H7 (cell line): ENCODE measurements around the gene RAB1B. TPM values are rescaled to one million over a fixed set of nuclear protein-coding genes. Genes with fewer than 3 reads are reported as not detected.

ENCODE experiments used
- DNase-seq: peaks from one replicate; pipeline ENCODE4 v3.0.0; 2012
- H3K27me3 ChIP-seq: 2 replicates; pipeline ENCODE4 v1.6.0; 2011; ENCODE audit warnings: mild to moderate bottlenecking, low read length; ENCODE audit not compliant: control insufficient read depth, insufficient read depth
- H3K36me3 ChIP-seq: replicated peaks from 2 replicates; pipeline ENCODE4 v1.5.1; 2011; ENCODE audit warnings: low read length; ENCODE audit not compliant: control insufficient read depth, insufficient read depth
- H3K4me3 ChIP-seq: 2 replicates; pipeline ENCODE4 v1.5.1; 2011; ENCODE audit warnings: low read depth, mild to moderate bottlenecking, control low read depth, low read length, moderate library complexity; ENCODE audit not compliant: insufficient read depth
- total RNA-seq: library from RNA; depleted of rRNA; stranded (reverse); fragments of >200 nt; shearing (Covaris generic); gene quantifications from 2 replicates; pipeline ENCODE4 v1.2.3, GENCODE V29; 2014

RAB1B gene
- total RNA-seq, 1 experiment from 2014 or later = 165 TPM

- peak; percentile 100 for DNase-seq
- Histone ChIP-seq H3K4me3 (peak within 1 kb of the TSS; percentile 82), H3K27me3 (peaks cover 30% of the 10 kb centered on the region), H3K36me3 (peaks cover 6% of the 10 kb centered on the region)
Measured at GRCh38 chr11:66288671-66289547, 20.5 kb downstream of the RAB1B start, which contains the start of gene YIF1A. Gene YIF1A, minus strand, starts transcription at chr11:66289143. Its CDS starts 158 bp downstream, at chr11:66288985.

DNA sequence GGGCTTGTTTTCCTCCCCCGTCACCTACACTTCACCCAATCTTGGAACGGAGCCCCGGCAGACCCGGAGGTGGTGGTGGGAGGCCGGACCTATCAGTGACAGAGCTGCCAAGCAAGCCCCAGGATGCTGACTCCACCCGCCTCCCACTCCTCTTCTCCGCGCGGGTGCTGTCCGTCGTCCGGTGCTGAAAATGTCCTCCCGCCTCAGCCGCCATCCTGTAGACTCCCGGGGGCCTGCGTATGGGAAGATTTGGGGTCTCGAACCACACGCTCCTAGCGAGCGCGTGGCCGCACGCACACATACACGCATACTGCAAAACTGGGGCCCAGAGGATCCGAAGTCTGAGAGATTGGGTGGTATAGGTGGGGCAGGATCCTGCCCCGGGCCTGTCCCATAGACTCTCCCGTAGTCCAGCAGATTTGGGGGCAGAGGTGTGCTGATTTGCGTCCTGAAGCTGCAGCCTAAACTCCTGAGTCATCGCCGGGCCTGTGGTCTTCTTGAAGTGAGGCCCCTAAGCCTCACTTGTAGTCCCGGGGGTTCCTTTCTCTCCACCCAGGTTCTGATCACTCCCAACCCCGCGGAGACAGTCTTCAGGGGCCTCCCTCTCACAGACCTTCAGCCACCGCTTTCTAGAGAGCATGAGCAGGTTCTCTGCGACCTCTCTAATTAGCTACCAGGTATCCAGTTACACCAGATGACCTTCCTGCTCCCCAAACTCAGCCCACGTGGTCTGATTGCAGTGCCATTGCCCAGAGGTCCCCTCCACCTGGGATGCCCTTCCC lies 21.3 kb downstream of the RAB1B start:
- Histone ChIP-seq H3K27me3 (peaks cover 31% of the 10 kb centered on the region), H3K36me3 (peaks cover 6% of the 10 kb centered on the region), H3K4me3 (peak overlapping the region; percentile 73)
- DNase-seq = peak; percentile 97

DNA sequence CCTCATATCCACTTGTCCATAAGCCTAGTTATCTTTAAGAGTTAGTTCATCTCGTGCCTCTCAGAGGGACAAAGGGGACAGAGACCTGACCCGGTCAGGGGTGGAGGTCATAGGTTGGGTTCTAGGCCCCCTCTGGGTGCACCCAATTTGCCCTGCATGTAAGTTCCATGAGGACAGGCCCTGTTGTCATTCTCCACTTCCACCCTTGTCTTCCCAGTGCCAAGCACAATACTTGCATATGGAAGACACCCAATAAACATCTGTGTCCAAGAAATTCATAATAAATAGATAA lies 21.8 kb downstream of the RAB1B start:
- H3K4me3 ChIP-seq = no peak overlapping the region

GRCh38 chr11:66291303-66291705 lies 22.9 kb downstream of the RAB1B start:
- no peak for DNase-seq
- Histone ChIP-seq H3K4me3 (peak overlapping the region; percentile 49), H3K27me3 (peaks cover 31% of the 10 kb centered on the region), H3K36me3 (no peaks in the 10 kb centered on the region; the same call in 1 of the 2 replicates)

More for the DNA sequence above, 21.8 kb downstream of the RAB1B start:
- no peak for DNase-seq
- Histone ChIP-seq H3K36me3 (peaks cover 6% of the 10 kb centered on the region), H3K27me3 (peaks cover 31% of the 10 kb centered on the region)

GRCh38 chr11:66291706-66292542 lies 23.5 kb downstream of the RAB1B start, which contains the start of gene TMEM151A:
Gene TMEM151A, plus strand, starts transcription at chr11:66291894. Its CDS starts 120 bp downstream, at chr11:66292014.
- Histone ChIP-seq H3K36me3 (no peaks in the 10 kb centered on the region; the same call in 1 of the 2 replicates), H3K27me3 (peaks cover 31% of the 10 kb centered on the region), H3K4me3 (peak within 1 kb of the TSS; percentile 49)
- peak; percentile 91 for DNase-seq

DNA sequence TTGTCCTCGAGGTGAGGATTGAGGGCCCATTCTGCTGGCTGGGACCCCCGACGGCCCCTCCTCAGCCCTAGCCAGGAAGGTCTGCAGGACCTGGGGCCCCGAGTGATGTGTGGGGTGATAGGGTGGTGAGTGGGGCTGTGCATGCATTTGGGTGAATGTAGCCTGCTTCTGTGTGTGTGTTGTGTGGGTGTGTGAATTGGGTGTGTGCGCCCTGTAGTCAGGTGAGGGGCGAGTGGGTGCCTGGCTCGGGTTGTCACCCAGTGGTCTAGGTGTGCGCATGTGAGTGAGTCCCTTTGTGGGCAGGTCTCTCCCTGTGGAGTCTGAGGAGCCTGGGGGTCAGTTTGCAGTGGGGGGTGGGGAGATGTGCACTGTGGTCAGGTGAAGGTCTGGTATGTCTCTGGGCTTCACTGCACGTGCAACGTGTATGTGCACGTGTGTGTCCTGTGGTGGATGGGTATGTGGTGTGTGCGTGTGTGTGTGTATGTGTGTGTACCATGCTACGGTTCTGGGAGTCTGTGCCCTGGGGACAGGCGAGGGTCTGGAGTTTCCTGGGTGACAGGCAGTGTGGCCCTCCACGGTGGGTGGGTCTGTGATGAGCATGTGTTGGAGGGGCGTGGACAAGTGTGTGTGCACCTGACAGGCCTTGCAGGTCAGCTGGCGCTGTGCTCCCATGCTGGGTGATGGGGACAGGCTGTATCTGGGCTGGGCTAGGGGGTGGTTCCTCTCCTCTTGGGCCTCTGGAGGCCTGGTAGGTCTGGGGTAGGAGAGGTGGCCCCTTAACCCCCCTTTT lies 24.3 kb downstream of the RAB1B start:
- Histone ChIP-seq H3K36me3 (no peaks in the 10 kb centered on the region), H3K27me3 (peaks cover 31% of the 10 kb centered on the region), H3K4me3 (peak overlapping the region; percentile 49; the same call in 1 of the 2 replicates)
- peak; percentile 45 for DNase-seq

DNA sequence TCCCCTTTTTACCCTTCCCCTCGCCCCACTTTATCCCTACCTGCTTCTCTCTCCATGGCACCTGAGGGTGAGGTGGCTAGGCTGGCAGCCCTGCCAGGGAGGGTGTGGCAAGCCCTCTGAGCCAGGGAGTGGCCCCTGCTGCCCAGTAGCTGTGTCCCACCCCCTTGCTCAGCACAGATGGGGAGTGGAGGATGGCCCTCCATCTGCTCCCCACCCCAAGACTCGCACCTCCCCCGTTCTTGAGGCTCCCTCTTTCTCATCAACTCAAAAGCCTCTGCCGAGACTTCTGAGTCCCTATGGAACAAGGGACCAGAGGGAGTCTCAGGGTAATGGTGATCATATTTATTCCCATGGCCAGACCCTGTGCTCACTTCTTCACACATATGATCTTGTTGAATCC lies 24.9 kb downstream of the RAB1B start:
- peaks cover 31% of the 10 kb centered on the region for H3K27me3 ChIP-seq
- no peaks in the 10 kb centered on the region for H3K36me3 ChIP-seq
- no peak overlapping the region for H3K4me3 ChIP-seq
- DNase-seq = peak; percentile 54

GRCh38 chr11:66293777-66294625 lies 25.6 kb downstream of the RAB1B start:
- no peak overlapping the region for H3K4me3 ChIP-seq
- peak; percentile 62 for DNase-seq
- H3K36me3 ChIP-seq = no peaks in the 10 kb centered on the region
- peaks cover 31% of the 10 kb centered on the region for H3K27me3 ChIP-seq

- peak; percentile 55 for DNase-seq
- Histone ChIP-seq H3K27me3 (peaks cover 31% of the 10 kb centered on the region), H3K36me3 (no peaks in the 10 kb centered on the region), H3K4me3 (no peak overlapping the region)
Measured at GRCh38 chr11:66294626-66295620, 26.5 kb downstream of the RAB1B start.

- peak; percentile 52 for DNase-seq
- Histone ChIP-seq H3K36me3 (no peaks in the 10 kb centered on the region), H3K27me3 (peaks cover 6% of the 10 kb centered on the region), H3K4me3 (no peak overlapping the region)
Measured at GRCh38 chr11:66297610-66298009, 29.2 kb downstream of the RAB1B start.

- Histone ChIP-seq H3K4me3 (no peak overlapping the region), H3K36me3 (no peaks in the 10 kb centered on the region), H3K27me3 (no peaks in the 10 kb centered on the region; the same call in 1 of the 2 replicates)
- no peak for DNase-seq
Measured at GRCh38 chr11:66299186-66299585, 30.7 kb downstream of the RAB1B start.

DNA sequence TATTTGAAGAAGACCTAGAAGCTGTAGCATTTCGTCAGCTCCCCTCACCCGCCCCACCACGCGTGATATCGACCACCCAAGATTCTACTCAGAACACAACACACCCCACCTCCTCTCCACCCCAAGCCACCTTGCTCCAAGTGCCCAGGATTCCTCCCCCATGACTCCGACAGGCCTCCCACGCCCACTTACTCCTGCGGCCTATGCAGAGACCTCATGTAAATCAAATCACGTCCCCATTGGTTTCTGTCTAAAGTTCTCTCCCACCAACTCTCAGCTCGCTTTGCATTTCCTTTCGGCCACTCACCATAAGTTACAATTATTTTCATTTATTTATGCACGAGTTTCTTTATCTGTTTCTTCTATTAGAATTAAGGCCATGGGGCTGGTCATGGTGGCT lies 34.2 kb downstream of the RAB1B start:
- no peak overlapping the region for H3K4me3 ChIP-seq
- no peaks in the 10 kb centered on the region for H3K36me3 ChIP-seq
- peak; percentile 43 for DNase-seq
- no peaks in the 10 kb centered on the region for H3K27me3 ChIP-seq
